Keratinocyte (primary cell): ENCODE measurements around the gene SCAPER. TPM values are rescaled to one million over a fixed set of nuclear protein-coding genes. Genes with fewer than 3 reads are reported as not detected.

Experiments
- DNase-seq: peaks from one replicate; pipeline ENCODE4 v3.0.0-alpha.2; 2011; ENCODE audit warnings: low read depth, missing footprints, low spot score
- FAIRE-seq: peaks from 2 replicates; lab custom pipeline; 2011; peaks lifted over from hg19 to GRCh38; lab: Jason Lieb, UNC
- H2AFZ ChIP-seq: 2 replicates; pipeline ENCODE4 v1.6.0; 2012; ENCODE audit warnings: low read length, control low read depth, inconsistent platforms; ENCODE audit not compliant: control insufficient read depth
- H3K27ac ChIP-seq: 2 replicates; pipeline ENCODE4 v1.5.1; 2011; ENCODE audit warnings: low read length; ENCODE audit not compliant: control insufficient read depth, insufficient read depth
- H3K27me3 ChIP-seq: 3 replicates; pipeline ENCODE4 v1.6.0; 2011; ENCODE audit warnings: low read length; ENCODE audit not compliant: control insufficient read depth, insufficient read depth; ENCODE audit errors: extremely low read depth
- H3K36me3 ChIP-seq, 2 experiments: 2 replicates in 1 of 2; 3 replicates in 1 of 2; pipeline ENCODE4 v1.5.1; 2011; ENCODE audit warnings: low read length in 2 of 2, mild to moderate bottlenecking in 1 of 2; ENCODE audit not compliant: control insufficient read depth in 2 of 2, insufficient read depth in 2 of 2; ENCODE audit errors: extremely low read depth in 1 of 2
- H3K4me1 ChIP-seq: 3 replicates; pipeline ENCODE4 v1.5.1; 2011; ENCODE audit warnings: low read length; ENCODE audit not compliant: control insufficient read depth, insufficient read depth; ENCODE audit errors: extremely low read depth
- H3K4me2 ChIP-seq: 3 replicates; pipeline ENCODE4 v1.6.0; 2011; ENCODE audit warnings: low read depth, low read length; ENCODE audit not compliant: control insufficient read depth, insufficient read depth; ENCODE audit errors: extremely low read depth
- H3K4me3 ChIP-seq, 3 experiments: fragments of 200-600 bp in 1 of 3; sonication (generic) in 1 of 3; 2 replicates in 2 of 3; 3 replicates in 1 of 3; pipeline ENCODE4 v1.5.1; 2011 to 2016; ENCODE audit warnings: low read length in 3 of 3, mild to moderate bottlenecking in 3 of 3, control low read depth in 2 of 3, inconsistent platforms in 1 of 3, low read depth in 1 of 3, mixed read lengths in 1 of 3, mixed run types in 1 of 3, moderate library complexity in 1 of 3; ENCODE audit not compliant: control insufficient read depth in 2 of 3, insufficient read depth in 2 of 3; ENCODE audit errors: extremely low read depth in 1 of 3
- H3K79me2 ChIP-seq: 2 replicates; pipeline ENCODE4 v1.6.0; 2012; ENCODE audit warnings: low read length; ENCODE audit not compliant: control insufficient read depth, insufficient read depth
- H3K9ac ChIP-seq: 3 replicates; pipeline ENCODE4 v1.6.0; 2011; ENCODE audit warnings: low read length; ENCODE audit not compliant: control insufficient read depth, insufficient read depth; ENCODE audit errors: extremely low read depth
- H3K9me1 ChIP-seq: 3 replicates; pipeline ENCODE4 v1.6.0; 2011; ENCODE audit warnings: low read length; ENCODE audit not compliant: control insufficient read depth, insufficient read depth; ENCODE audit errors: extremely low read depth
- H3K9me3 ChIP-seq: 2 replicates; pipeline ENCODE4 v1.5.1; 2012; ENCODE audit warnings: low read depth, low read length; ENCODE audit not compliant: control insufficient read depth
- H4K20me1 ChIP-seq: 3 replicates; pipeline ENCODE4 v1.6.0; 2011; ENCODE audit warnings: low read length; ENCODE audit not compliant: control insufficient read depth, insufficient read depth; ENCODE audit errors: extremely low read depth
- CTCF ChIP-seq, 3 experiments: IDR thresholded peaks in 1 of 3; conservative IDR thresholded peaks in 1 of 3; optimal IDR thresholded peaks in 1 of 3; 2 replicates in 2 of 3; 3 replicates in 1 of 3; pipeline versions ENCODE3 to v1.5.1; 2011; ENCODE audit warnings: low read length in 3 of 3, mild to moderate bottlenecking in 3 of 3, moderate library complexity in 2 of 3, control low read depth in 1 of 3, inconsistent platforms in 1 of 3; ENCODE audit not compliant: insufficient read depth in 2 of 3; ENCODE audit errors: extremely low read depth in 1 of 3
- EZH2 ChIP-seq: IDR thresholded peaks from one replicate; pipeline ENCODE4 v1.6.1; 2012; ENCODE audit warnings: inconsistent platforms, mild to moderate bottlenecking, low read length, moderate library complexity
- dilution Hi-C: fragments of 300-500 bp; cut with MboI; formaldehyde crosslinking; loops from one replicate; pipeline ENCODE4 v1.7.0; 2020; ENCODE audit warnings: low sequenced_read_pairs; ENCODE audit not compliant: extremely low pct_ligation_motif_present
- polyA plus RNA-seq, 5 experiments: library from polyadenylated mRNA; depleted of rRNA in 3 of 5; stranded (reverse) in 3 of 5; stranded (forward) in 1 of 5; unstranded in 1 of 5; fragments of >200 nt; gene quantifications; 1 replicate in 1 of 5; 2 replicates in 3 of 5; 3 replicates in 1 of 5; pipeline versions ENCODE4 v1.2.1 to v1.2.3, GENCODE V29; 2011 to 2012; ENCODE audit warnings: missing spikeins in 2 of 5, low read depth in 1 of 5, low replicate concordance in 1 of 5

SCAPER gene
- polyA plus RNA-seq, 1 donor (not counting 4 experiments of a cell fraction or from before 2014, with no cell fraction given) = 5.2 TPM

- no peak for DNase-seq
- H3K9me3 ChIP-seq = no peaks in the 10 kb centered on the region
- no peaks in the 10 kb centered on the region for H3K27me3 ChIP-seq
- no peak overlapping the region for H3K27ac ChIP-seq
- no peaks in the 10 kb centered on the region for H3K79me2 ChIP-seq
- H3K9ac ChIP-seq = no peak overlapping the region
- no peaks in the 10 kb centered on the region for H3K9me1 ChIP-seq
- peaks cover 0 to 3% of the 10 kb centered on the region in 2 experiments for H3K36me3 ChIP-seq
- no peak overlapping the region for H3K4me3 ChIP-seq
- FAIRE-seq = no peak
- no peak overlapping the region for H3K4me2 ChIP-seq
- H4K20me1 ChIP-seq = no peaks in the 10 kb centered on the region
- dilution Hi-C loops = no loop called here
- no peaks in the 10 kb centered on the region for H3K4me1 ChIP-seq
- no peak overlapping the region for H2AFZ ChIP-seq
- TF ChIP-seq CTCF (optimal IDR thresholded peaks at IDR 0.05 in 1 of 3, IDR thresholded peaks at IDR 0.05 in 1 of 3, conservative IDR thresholded peaks at IDR 0.05 in 1 of 3; ENCODE audit: extremely low read depth in 1 of 3, insufficient read depth in 2 of 3, low read length in 3 of 3) (no peak), EZH2 (no peak)
Measured at GRCh38 chr15:76776480-76776879, 128.7 kb downstream of the SCAPER start.

- H3K4me2 ChIP-seq = no peak overlapping the region
- H3K4me1 ChIP-seq = no peaks in the 10 kb centered on the region
- DNase-seq = no peak
- no peak overlapping the region for H3K4me3 ChIP-seq
- no peaks in the 10 kb centered on the region for H4K20me1 ChIP-seq
- TF ChIP-seq EZH2 = no peak
- TF ChIP-seq CTCF (optimal IDR thresholded peaks at IDR 0.05 in 1 of 3, IDR thresholded peaks at IDR 0.05 in 1 of 3, conservative IDR thresholded peaks at IDR 0.05 in 1 of 3; ENCODE audit: extremely low read depth in 1 of 3, insufficient read depth in 2 of 3, low read length in 3 of 3) = no peak
- no peaks in the 10 kb centered on the region for H3K9me1 ChIP-seq
- H2AFZ ChIP-seq = no peak overlapping the region
- H3K9ac ChIP-seq = no peak overlapping the region
- H3K36me3 ChIP-seq = peaks cover 0 to 1% of the 10 kb centered on the region in 2 experiments
- dilution Hi-C loops = no loop called here
- no peak for FAIRE-seq
- no peak overlapping the region for H3K27ac ChIP-seq
- no peaks in the 10 kb centered on the region for H3K79me2 ChIP-seq
- no peaks in the 10 kb centered on the region for H3K27me3 ChIP-seq
- H3K9me3 ChIP-seq = no peaks in the 10 kb centered on the region
Measured at GRCh38 chr15:76773234-76773633, 131.9 kb downstream of the SCAPER start.
